Endometrial microvascular endothelial cells (primary cell): ENCODE data around the gene ATP2B2. TPM values are rescaled to one million over a fixed set of nuclear protein-coding genes. Genes with fewer than 3 reads are reported as not detected.

Source experiments
- in situ Hi-C: cut with HindIII; loops from 2 replicates; pipeline ENCODE4 v1.10.0; 2017; ENCODE audit warnings: low sequenced_read_pairs, low pct_unique_long_range_greater_than_20kb; ENCODE audit errors: inconsistent ontology term
- total RNA-seq: library from RNA; depleted of rRNA; stranded (reverse); fragments of >200 nt; gene quantifications from one replicate; pipeline ENCODE4 v1.2.3, GENCODE V29; 2015; ENCODE audit errors: inconsistent ontology term

Gene ATP2B2
- total RNA-seq, 1 donor from 2014 or later: not detected

GRCh38 chr3:10502185-10502880, 3.1 kb downstream of the ATP2B2 start:
- in situ Hi-C loops: no loop called here

- in situ Hi-C loops: no loop called here
These were observed 3.7 kb downstream of the ATP2B2 start for GRCh38 chr3:10501664-10502052.

- in situ Hi-C loops: no loop called here
These were observed 4.4 kb downstream of the ATP2B2 start for GRCh38 chr3:10500717-10501663.

- in situ Hi-C loops: no loop called here
These were observed 7.1 kb downstream of the ATP2B2 start for GRCh38 chr3:10498271-10498670.

- in situ Hi-C loops: no loop called here
These were observed 7.9 kb downstream of the ATP2B2 start for GRCh38 chr3:10497439-10497838.

GRCh38 chr3:10496121-10496863, 9.1 kb downstream of the ATP2B2 start:
- in situ Hi-C loops: no loop called here

- in situ Hi-C loops: no loop called here
These were observed 9.8 kb downstream of the ATP2B2 start for GRCh38 chr3:10495614-10496013.

- in situ Hi-C loops: no loop called here
These were observed 10.4 kb downstream of the ATP2B2 start for GRCh38 chr3:10495003-10495402.

GRCh38 chr3:10494180-10494579, 11.2 kb downstream of the ATP2B2 start:
- in situ Hi-C loops: no loop called here

GRCh38 chr3:10493202-10493589, 12.2 kb downstream of the ATP2B2 start:
- in situ Hi-C loops: no loop called here

- in situ Hi-C loops: no loop called here
These were observed 12.8 kb downstream of the ATP2B2 start for GRCh38 chr3:10492364-10493201.

GRCh38 chr3:10489746-10490483, 15.5 kb downstream of the ATP2B2 start:
- in situ Hi-C loops: no loop called here

GRCh38 chr3:10487988-10488633, 17.3 kb downstream of the ATP2B2 start:
- in situ Hi-C loops: no loop called here

GRCh38 chr3:10485806-10486205, 19.6 kb downstream of the ATP2B2 start:
- in situ Hi-C loops: no loop called here

GRCh38 chr3:10485380-10485779, 20.0 kb downstream of the ATP2B2 start:
- in situ Hi-C loops: no loop called here

- in situ Hi-C loops: no loop called here
These were observed 20.7 kb downstream of the ATP2B2 start for GRCh38 chr3:10484709-10485108.

GRCh38 chr3:10483686-10484345, 21.6 kb downstream of the ATP2B2 start:
- in situ Hi-C loops: no loop called here
